BE2C (cell line): ENCODE measurements around the gene PPP1R13L.

Experiments
- DNase-seq: peaks from one replicate; pipeline ENCODE4 v3.0.0-alpha.2; 2020
- H3K27me3 ChIP-seq: fragments of 250-450 bp; sonication (Bioruptor Pico); 2 replicates; pipeline ENCODE4 v1.5.1; 2020; ENCODE audit warnings: mild to moderate bottlenecking
- H3K36me3 ChIP-seq: fragments of 250-450 bp; sonication (Bioruptor Pico); 2 replicates; pipeline ENCODE4 v1.5.1; 2020; ENCODE audit warnings: mild to moderate bottlenecking
- H3K4me1 ChIP-seq: fragments of 250-450 bp; sonication (Bioruptor Pico); 2 replicates; pipeline ENCODE4 v1.5.1; 2020
- H3K4me3 ChIP-seq: 2 replicates; pipeline ENCODE4 v1.5.1; 2011; ENCODE audit warnings: low read depth, low read length
- H3K9me3 ChIP-seq: fragments of 250-450 bp; sonication (Bioruptor Pico); 2 replicates; pipeline ENCODE4 v1.5.1; 2020
- CTCF ChIP-seq: IDR thresholded peaks from 2 replicates; pipeline ENCODE4 v1.5.1; 2012; ENCODE audit warnings: mild to moderate bottlenecking, low read depth, low read length

Gene PPP1R13L

GRCh38 chr19:45350477-45351058 lies 54.3 kb downstream of the PPP1R13L start:
- no peak for DNase-seq
- Histone ChIP-seq H3K4me1 (no peaks in the 10 kb centered on the region), H3K9me3 (no peaks in the 10 kb centered on the region), H3K4me3 (no peak overlapping the region), H3K27me3 (peaks cover 21% of the 10 kb centered on the region), H3K36me3 (peaks cover 7% of the 10 kb centered on the region; the same call in 1 of the 2 replicates)
- TF ChIP-seq CTCF, result no peak

- no peak overlapping the region for H3K4me3 ChIP-seq
- H3K36me3 ChIP-seq, result peaks cover 5% of the 10 kb centered on the region; the same call in 1 of the 2 replicates
- no peak for DNase-seq
- H3K27me3 ChIP-seq, result peaks cover 21% of the 10 kb centered on the region
- H3K4me1 ChIP-seq, result no peaks in the 10 kb centered on the region
- no peak for TF ChIP-seq CTCF
- H3K9me3 ChIP-seq, result no peaks in the 10 kb centered on the region
Observed at GRCh38 chr19:45349430-45349941, 55.4 kb downstream of the PPP1R13L start.

- no peaks in the 10 kb centered on the region for H3K4me1 ChIP-seq
- no peak for TF ChIP-seq CTCF
- peaks cover under 1% of the 10 kb centered on the region; the same call in 1 of the 2 replicates for H3K36me3 ChIP-seq
Observed at GRCh38 chr19:45349126-45349415, 55.8 kb downstream of the PPP1R13L start.

GRCh38 chr19:45348367-45349125 lies 56.3 kb downstream of the PPP1R13L start:
- TF ChIP-seq CTCF, result no peak
- Histone ChIP-seq H3K4me3 (no peak overlapping the region), H3K27me3 (peaks cover 21% of the 10 kb centered on the region), H3K9me3 (no peaks in the 10 kb centered on the region), H3K36me3 (no peaks in the 10 kb centered on the region; the same call in 1 of the 2 replicates), H3K4me1 (no peaks in the 10 kb centered on the region)
- DNase-seq, result no peak

More at GRCh38 chr19:45349126-45349415, 55.8 kb downstream of the PPP1R13L start:
- no peak for DNase-seq
- H3K9me3 ChIP-seq, result no peaks in the 10 kb centered on the region
- no peak overlapping the region for H3K4me3 ChIP-seq
- peaks cover 21% of the 10 kb centered on the region for H3K27me3 ChIP-seq

- TF ChIP-seq CTCF, result no peak
- peaks cover 21% of the 10 kb centered on the region for H3K27me3 ChIP-seq
- H3K4me3 ChIP-seq, result no peak overlapping the region
- no peak for DNase-seq
- H3K9me3 ChIP-seq, result no peaks in the 10 kb centered on the region
- H3K36me3 ChIP-seq, result no peaks in the 10 kb centered on the region; the same call in 1 of the 2 replicates
- no peaks in the 10 kb centered on the region for H3K4me1 ChIP-seq
Observed at GRCh38 chr19:45347570-45348366, 57.1 kb downstream of the PPP1R13L start.
